Esophagus muscularis mucosa (tissue), 4 donors: ENCODE data around the gene RSPO1. TPM values are rescaled to one million over a fixed set of nuclear protein-coding genes. Genes with fewer than 3 reads are reported as not detected.
"Not testable (repeated sequence)": the region's sequence is repeated elsewhere in the genome, so short reads cannot be mapped to it uniquely, and the experiment has no call there.

Experiments
- DNase-seq: peaks from one replicate; pipeline ENCODE4 v3.0.0-alpha.2; 2017; ENCODE audit errors: extremely low spot score
- H3K27ac ChIP-seq, 4 donors: fragments of 200-600 bp; sonication (generic); replicated peaks in 1 of 4; 1 replicate in 3 of 4; 2 replicates in 1 of 4; pipeline ENCODE4 v1.5.1; 2016 to 2019; ENCODE audit warnings: mild to moderate bottlenecking in 1 of 4
- H3K27me3 ChIP-seq, 4 donors: fragments of 200-600 bp; sonication (generic); one replicate each; pipeline versions ENCODE4 v1.5.1 to v1.6.0; 2016 to 2019
- H3K36me3 ChIP-seq, 4 donors: fragments of 200-600 bp; sonication (generic); one replicate each; pipeline ENCODE4 v1.5.1; 2016 to 2019
- H3K4me1 ChIP-seq, 4 donors: fragments of 200-600 bp; sonication (generic); one replicate each; pipeline ENCODE4 v1.5.1; 2016 to 2019
- H3K4me3 ChIP-seq, 4 donors: fragments of 200-600 bp; sonication (generic); 1 replicate in 2 of 4; 2 replicates in 2 of 4; pipeline ENCODE4 v1.5.1; 2016 to 2019; ENCODE audit warnings: mild to moderate bottlenecking in 4 of 4, moderate library complexity in 1 of 4
- H3K9me3 ChIP-seq, 4 donors: fragments of 200-600 bp; sonication (generic); 1 replicate in 3 of 4; 2 replicates in 1 of 4; pipeline ENCODE4 v1.5.1; 2016 to 2019
- EP300 ChIP-seq: sonication (generic); formaldehyde crosslinking; IDR thresholded peaks from one replicate; pipeline ENCODE4 v1.6.1; 2017; ENCODE audit warnings: antibody characterized with exemption
- POLR2A ChIP-seq: fragments of 450-650 bp; IDR thresholded peaks from one replicate; pipeline ENCODE4 v1.6.1; 2017; ENCODE audit warnings: antibody characterized with exemption, moderate library complexity, mild to moderate bottlenecking, low read depth
- POLR2AphosphoS5 ChIP-seq, 2 donors: sonication (generic); formaldehyde crosslinking; IDR thresholded peaks; one replicate each; pipeline ENCODE4 v1.6.1; 2017; ENCODE audit warnings: antibody characterized with exemption in 2 of 2
- WGBS: methylation state at CpG from one replicate; pipeline ENCODE4 v1.1.5; 2018; 5-methylcytosine and 5-hydroxymethylcytosine counted together
- intact Hi-C: fragments of 100-400 bp; cut with DNase I; formaldehyde crosslinking; loops from one replicate; pipeline ENCODE4 v1.15.1; 2023
- total RNA-seq, 4 donors: library from RNA; depleted of rRNA; stranded (reverse); fragments of >200 nt; gene quantifications; one replicate each; pipeline versions ENCODE4 v1.1.0 to v1.2.1, GENCODE V29; 2016
- TF ChIP-seq, protein P1 (sequence below), 3 experiments: fragments of 200-600 bp in 2 of 3; fragments of 450-650 bp in 1 of 3; sonication (generic) in 2 of 3; IDR thresholded peaks; one replicate each; pipeline ENCODE4 v1.5.1; 2017 to 2019; ENCODE audit warnings: antibody characterized with exemption in 3 of 3, mild to moderate bottlenecking in 2 of 3, moderate library complexity in 1 of 3

RSPO1 gene
- 1 to 10 TPM; 1.0 to 1.8 (median 1.5) TPM for total RNA-seq

GRCh38 chr1:37634244-37634991 is at the start of gene RSPO1:
Gene RSPO1, minus strand, starts transcription at chr1:37634892. Its CDS starts 5,231 bp downstream, at chr1:37629661.
- H3K9me3 ChIP-seq = no peaks in the 10 kb centered on the region
- intact Hi-C loops = no loop called here
- peak within 1 kb of the TSS; percentile 45 to 62 (median 46) for H3K4me3 ChIP-seq
- DNase-seq = no peak
- peak within 1 kb of the TSS in 1 of 4 donors; percentile 27 for H3K27ac ChIP-seq
- H3K27me3 ChIP-seq = peaks cover 6 to 99% (median 37%) of the 10 kb centered on the region in 4 donors
- TF ChIP-seq EP300 (no peak), POLR2AphosphoS5 (IDR thresholded peaks at IDR 0.05) (no peak), POLR2A (no peak)
- TF ChIP-seq, protein P1, sequence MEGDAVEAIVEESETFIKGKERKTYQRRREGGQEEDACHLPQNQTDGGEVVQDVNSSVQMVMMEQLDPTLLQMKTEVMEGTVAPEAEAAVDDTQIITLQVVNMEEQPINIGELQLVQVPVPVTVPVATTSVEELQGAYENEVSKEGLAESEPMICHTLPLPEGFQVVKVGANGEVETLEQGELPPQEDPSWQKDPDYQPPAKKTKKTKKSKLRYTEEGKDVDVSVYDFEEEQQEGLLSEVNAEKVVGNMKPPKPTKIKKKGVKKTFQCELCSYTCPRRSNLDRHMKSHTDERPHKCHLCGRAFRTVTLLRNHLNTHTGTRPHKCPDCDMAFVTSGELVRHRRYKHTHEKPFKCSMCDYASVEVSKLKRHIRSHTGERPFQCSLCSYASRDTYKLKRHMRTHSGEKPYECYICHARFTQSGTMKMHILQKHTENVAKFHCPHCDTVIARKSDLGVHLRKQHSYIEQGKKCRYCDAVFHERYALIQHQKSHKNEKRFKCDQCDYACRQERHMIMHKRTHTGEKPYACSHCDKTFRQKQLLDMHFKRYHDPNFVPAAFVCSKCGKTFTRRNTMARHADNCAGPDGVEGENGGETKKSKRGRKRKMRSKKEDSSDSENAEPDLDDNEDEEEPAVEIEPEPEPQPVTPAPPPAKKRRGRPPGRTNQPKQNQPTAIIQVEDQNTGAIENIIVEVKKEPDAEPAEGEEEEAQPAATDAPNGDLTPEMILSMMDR (IDR thresholded peaks at IDR 0.05) = no peak
- peaks cover 12 to 22% (median 17%) of the 10 kb centered on the region in 4 donors for H3K4me1 ChIP-seq
- no peaks in the 10 kb centered on the region for H3K36me3 ChIP-seq
- 1% methylated on average over 24 of the region's 72 CpGs for WGBS

GRCh38 chr1:37684182-37684581 is 49.5 kb upstream of the RSPO1 start:
- not testable (repeated sequence) for H3K4me3 ChIP-seq, DNase-seq, H3K27me3 ChIP-seq, H3K9me3 ChIP-seq, H3K27ac ChIP-seq
- 88% methylated on average over 9 of the region's 9 CpGs for WGBS
- peaks cover 32 to 78% (median 57%) of the 10 kb centered on the region in 4 donors for H3K36me3 ChIP-seq
- H3K4me1 ChIP-seq = peaks cover 5 to 18% (median 12%) of the 10 kb centered on the region in 4 donors
- intact Hi-C loops = loop anchor here (10.0 kb wide), 3 partner anchors 121 to 229 kb away; partner anchors contain the start of genes C1orf122, MEAF6 and YRDC

DNA sequence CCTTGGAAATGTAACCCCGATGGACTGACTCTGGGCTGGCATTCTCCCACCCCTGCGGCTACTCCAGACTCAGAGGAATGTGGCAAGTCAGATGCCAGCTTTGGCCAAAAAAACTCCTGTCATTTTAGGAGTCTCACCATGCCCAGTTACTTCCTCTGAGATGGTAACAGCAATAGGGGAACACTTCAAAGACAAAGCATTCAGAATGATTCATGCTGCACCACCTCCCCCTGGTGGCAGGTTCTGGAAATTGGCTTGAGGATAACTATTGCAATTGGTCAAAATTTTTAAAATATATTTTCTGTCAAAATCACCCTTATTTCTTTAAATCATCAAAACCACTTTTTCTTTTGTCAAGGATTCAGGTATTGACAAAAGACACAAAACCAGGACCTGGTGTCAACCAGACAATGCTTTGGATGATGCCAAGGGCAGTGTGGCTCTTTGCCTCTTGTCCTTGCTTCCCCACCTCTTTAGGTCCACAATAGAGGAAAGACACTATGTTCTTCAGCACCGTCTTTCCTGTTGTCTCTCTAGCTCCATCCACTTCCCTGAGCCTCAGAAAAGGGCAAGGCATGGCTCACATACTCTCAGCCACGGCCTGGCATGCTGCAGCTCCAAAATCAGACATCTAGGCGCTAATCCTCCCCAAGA is 47.8 kb upstream of the RSPO1 start:
- no peaks in the 10 kb centered on the region for H3K27me3 ChIP-seq
- no peak overlapping the region for H3K27ac ChIP-seq
- no peak overlapping the region for H3K4me3 ChIP-seq
- WGBS = 74% methylated on average over 5 of the region's 5 CpGs
- H3K36me3 ChIP-seq = peaks cover 32 to 70% (median 50%) of the 10 kb centered on the region in 4 donors
- peak; percentile 94 for DNase-seq
- TF ChIP-seq EP300 = no peak
- TF ChIP-seq POLR2AphosphoS5 (IDR thresholded peaks at IDR 0.05) = no peak
- TF ChIP-seq, protein P1 (IDR thresholded peaks at IDR 0.05) = peak; percentile 84 to 89 (median 87)
- no peaks in the 10 kb centered on the region for H3K9me3 ChIP-seq
- H3K4me1 ChIP-seq = peaks cover 0 to 3% (median 0%) of the 10 kb centered on the region in 4 donors
- intact Hi-C loops = loop anchor here (2.0 to 10.0 kb wide), 4 partner anchors 82 to 228 kb away; partner anchors contain the start of genes C1orf122, MEAF6 and YRDC

GRCh38 chr1:37680933-37681332 is 46.2 kb upstream of the RSPO1 start:
- intact Hi-C loops = loop anchor here (10.0 kb wide), 3 partner anchors 124 to 226 kb away; partner anchors contain the start of genes C1orf122, MEAF6 and YRDC
- no peak for DNase-seq
- no peaks in the 10 kb centered on the region for H3K9me3 ChIP-seq
- H3K27ac ChIP-seq = no peak overlapping the region
- WGBS = 76% methylated on average over 3 of the region's 3 CpGs
- no peaks in the 10 kb centered on the region for H3K27me3 ChIP-seq
- TF ChIP-seq POLR2A (no peak), POLR2AphosphoS5 (IDR thresholded peaks at IDR 0.05) (no peak), EP300 (no peak)
- TF ChIP-seq, protein P1 (IDR thresholded peaks at IDR 0.05) = no peak
- H3K4me3 ChIP-seq = no peak overlapping the region
- H3K36me3 ChIP-seq = peaks cover 25 to 55% (median 34%) of the 10 kb centered on the region in 4 donors
- H3K4me1 ChIP-seq = peaks cover 0 to 4% (median under 1%) of the 10 kb centered on the region in 4 donors

- WGBS = 92% methylated on average over 3 of the region's 5 CpGs
- intact Hi-C loops = no loop called here
- H3K27ac ChIP-seq = no peak overlapping the region
These were observed 43.1 kb upstream of the RSPO1 start for GRCh38 chr1:37677808-37678207.

More at GRCh38 chr1:37677808-37678207, 43.1 kb upstream of the RSPO1 start:
- peaks cover under 1 to 24% (median 4%) of the 10 kb centered on the region in 4 donors for H3K36me3 ChIP-seq
- peaks cover 0 to 6% (median 0%) of the 10 kb centered on the region in 4 donors for H3K27me3 ChIP-seq
- H3K4me3 ChIP-seq = no peak overlapping the region
- H3K4me1 ChIP-seq = peaks cover 0 to 7% (median 3%) of the 10 kb centered on the region in 4 donors
- DNase-seq = no peak
- TF ChIP-seq, protein P1 (IDR thresholded peaks at IDR 0.05) = no peak
- no peak for TF ChIP-seq POLR2AphosphoS5 (IDR thresholded peaks at IDR 0.05)
- TF ChIP-seq EP300 = no peak
- TF ChIP-seq POLR2A = no peak
- no peaks in the 10 kb centered on the region for H3K9me3 ChIP-seq
